Uterus (tissue), 4 donors: ENCODE measurements around the gene CENPC. TPM values are rescaled to one million over a fixed set of nuclear protein-coding genes. Genes with fewer than 3 reads are reported as not detected.

Source experiments
- DNase-seq, 2 donors: peaks; one replicate each; pipeline ENCODE4 v3.0.0-alpha.2; 2019 to 2020
- H3K27ac ChIP-seq, 2 donors: fragments of 200-600 bp; sonication (generic); 1 replicate in 1 of 2; 2 replicates in 1 of 2; pipeline ENCODE4 v1.5.1; 2016 to 2018
- H3K27me3 ChIP-seq, 2 donors: fragments of 200-600 bp; sonication (generic); one replicate each; pipeline ENCODE4 v1.5.1; 2018 to 2019; ENCODE audit warnings: control low read depth in 1 of 2
- H3K36me3 ChIP-seq, 2 donors: fragments of 200-600 bp; sonication (generic); one replicate each; pipeline ENCODE4 v1.5.1; 2019; ENCODE audit warnings: control low read depth in 1 of 2
- H3K4me1 ChIP-seq, 2 donors: fragments of 200-600 bp; sonication (generic); one replicate each; pipeline ENCODE4 v1.5.1; 2018 to 2019; ENCODE audit warnings: control low read depth in 1 of 2
- H3K4me3 ChIP-seq, 2 donors: fragments of 200-600 bp; sonication (generic); 1 replicate in 1 of 2; 2 replicates in 1 of 2; pipeline ENCODE4 v1.5.1; 2018 to 2019; ENCODE audit warnings: mild to moderate bottlenecking in 1 of 2
- H3K9me3 ChIP-seq, 2 donors: fragments of 200-600 bp; sonication (generic); one replicate each; pipeline ENCODE4 v1.5.1; 2019; ENCODE audit warnings: control low read depth in 1 of 2
- POLR2A ChIP-seq, 2 donors: fragments of 450-650 bp; IDR thresholded peaks; one replicate each; pipeline ENCODE4 v1.6.1; 2016; ENCODE audit warnings: antibody characterized with exemption in 2 of 2, mild to moderate bottlenecking in 1 of 2, moderate library complexity in 1 of 2
- intact Hi-C: fragments of 100-400 bp; cut with DNase I; formaldehyde crosslinking; loops from one replicate; pipeline ENCODE4 v1.15.1; 2023; ENCODE audit warnings: low total_unique reads
- small RNA-seq: library from RNA; depleted of rRNA; stranded (forward); fragments of <200 nt; gene quantifications from one replicate; pipeline ENCODE3, GENCODE V24; 2016
- total RNA-seq, 4 donors: library from RNA; depleted of rRNA in 3 of 4; stranded (reverse); fragments of >200 nt in 3 of 4; gene quantifications; one replicate each; pipeline versions ENCODE4 v1.1.0 to v1.2.4, GENCODE V29; 2014 to 2023
- TF ChIP-seq, protein P1 (sequence below), 4 experiments: fragments of 200-600 bp in 2 of 4; fragments of 450-650 bp in 2 of 4; sonication (generic) in 2 of 4; IDR thresholded peaks; one replicate each; pipeline ENCODE4 v1.5.1; 2016 to 2019; ENCODE audit warnings: antibody characterized with exemption in 4 of 4, mild to moderate bottlenecking in 2 of 4, moderate library complexity in 1 of 4
- donor health status: DM: yes; HTN: yes; CAD: no.

The CENPC gene
- total RNA-seq, 4 donors from 2014 or later: 10.8 to 63.0 (median 29.1) TPM

- intact Hi-C loops: no loop called here
- no peak overlapping the region for H3K27ac ChIP-seq
- H3K9me3 ChIP-seq: no peaks in the 10 kb centered on the region
- no peaks in the 10 kb centered on the region for H3K36me3 ChIP-seq
- H3K4me1 ChIP-seq: no peaks in the 10 kb centered on the region
- no peak for DNase-seq
- TF ChIP-seq, protein P1, sequence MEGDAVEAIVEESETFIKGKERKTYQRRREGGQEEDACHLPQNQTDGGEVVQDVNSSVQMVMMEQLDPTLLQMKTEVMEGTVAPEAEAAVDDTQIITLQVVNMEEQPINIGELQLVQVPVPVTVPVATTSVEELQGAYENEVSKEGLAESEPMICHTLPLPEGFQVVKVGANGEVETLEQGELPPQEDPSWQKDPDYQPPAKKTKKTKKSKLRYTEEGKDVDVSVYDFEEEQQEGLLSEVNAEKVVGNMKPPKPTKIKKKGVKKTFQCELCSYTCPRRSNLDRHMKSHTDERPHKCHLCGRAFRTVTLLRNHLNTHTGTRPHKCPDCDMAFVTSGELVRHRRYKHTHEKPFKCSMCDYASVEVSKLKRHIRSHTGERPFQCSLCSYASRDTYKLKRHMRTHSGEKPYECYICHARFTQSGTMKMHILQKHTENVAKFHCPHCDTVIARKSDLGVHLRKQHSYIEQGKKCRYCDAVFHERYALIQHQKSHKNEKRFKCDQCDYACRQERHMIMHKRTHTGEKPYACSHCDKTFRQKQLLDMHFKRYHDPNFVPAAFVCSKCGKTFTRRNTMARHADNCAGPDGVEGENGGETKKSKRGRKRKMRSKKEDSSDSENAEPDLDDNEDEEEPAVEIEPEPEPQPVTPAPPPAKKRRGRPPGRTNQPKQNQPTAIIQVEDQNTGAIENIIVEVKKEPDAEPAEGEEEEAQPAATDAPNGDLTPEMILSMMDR (IDR thresholded peaks at IDR 0.05): no peak
- TF ChIP-seq POLR2A (IDR thresholded peaks at IDR 0.05): no peak
- H3K4me3 ChIP-seq: no peak overlapping the region
- H3K27me3 ChIP-seq: no peaks in the 10 kb centered on the region
These were observed 106.3 kb downstream of the CENPC start for GRCh38 chr4:67438975-67439374.

- Histone ChIP-seq H3K27ac (no peak overlapping the region), H3K36me3 (no peaks in the 10 kb centered on the region), H3K4me1 (no peaks in the 10 kb centered on the region), H3K9me3 (no peaks in the 10 kb centered on the region), H3K27me3 (no peaks in the 10 kb centered on the region), H3K4me3 (no peak overlapping the region)
- DNase-seq: no peak
- TF ChIP-seq POLR2A (IDR thresholded peaks at IDR 0.05): no peak
- TF ChIP-seq, protein P1 (IDR thresholded peaks at IDR 0.05): no peak
- intact Hi-C loops: no loop called here
These were observed 107.2 kb downstream of the CENPC start for GRCh38 chr4:67437974-67438713.

- Histone ChIP-seq H3K27ac (no peak overlapping the region), H3K9me3 (no peaks in the 10 kb centered on the region), H3K4me1 (no peaks in the 10 kb centered on the region), H3K27me3 (no peaks in the 10 kb centered on the region), H3K4me3 (no peak overlapping the region), H3K36me3 (no peaks in the 10 kb centered on the region)
- intact Hi-C loops: no loop called here
- no peak for DNase-seq
- TF ChIP-seq POLR2A (IDR thresholded peaks at IDR 0.05): no peak
- TF ChIP-seq, protein P1 (IDR thresholded peaks at IDR 0.05): no peak
These were observed 108.6 kb downstream of the CENPC start for GRCh38 chr4:67436742-67437141.

- Histone ChIP-seq H3K36me3 (no peaks in the 10 kb centered on the region), H3K4me1 (no peaks in the 10 kb centered on the region), H3K9me3 (no peaks in the 10 kb centered on the region), H3K4me3 (no peak overlapping the region), H3K27ac (no peak overlapping the region), H3K27me3 (no peaks in the 10 kb centered on the region)
- TF ChIP-seq POLR2A (IDR thresholded peaks at IDR 0.05): no peak
- intact Hi-C loops: no loop called here
- no peak for DNase-seq
These were observed 114.3 kb downstream of the CENPC start for GRCh38 chr4:67430989-67431388.

- Histone ChIP-seq H3K27me3 (no peaks in the 10 kb centered on the region), H3K4me3 (no peak overlapping the region), H3K9me3 (no peaks in the 10 kb centered on the region), H3K4me1 (no peaks in the 10 kb centered on the region), H3K27ac (no peak overlapping the region), H3K36me3 (no peaks in the 10 kb centered on the region)
- TF ChIP-seq, protein P1 (IDR thresholded peaks at IDR 0.05): no peak
- TF ChIP-seq POLR2A (IDR thresholded peaks at IDR 0.05): no peak
- no peak for DNase-seq
- intact Hi-C loops: no loop called here
These were observed 116.5 kb downstream of the CENPC start for GRCh38 chr4:67428819-67429218.

Small RNA genes within 50 kb of the gene (small RNA-seq; reads per million reads assigned to genes)
- gene RNA5SP527 (not detected), gene RNU1-63P (not detected)

Other genes starting within 250 kb of the CENPC start
- under 1 TPM in 2 of 4 donors, not detected in 2; 0.59 to 0.90 TPM for gene STAP1, start 13.2 kb upstream of the CENPC start, total RNA-seq
- gene UBA6, start 155.7 kb upstream of the CENPC start, total RNA-seq: 100 to 1,000 TPM in 1 of 4 donors, 10 to 100 TPM in 3; 15.6 to 198 (median 67.3) TPM
- not detected for gene GNRHR, start 208.9 kb upstream of the CENPC start, total RNA-seq